NB4 (cell line): ENCODE results near the gene TTLL12.

Experiments
- POLR2A ChIP-seq: IDR thresholded peaks from 2 replicates; pipeline ENCODE4 v1.6.1; 2011; ENCODE audit warnings: mild to moderate bottlenecking; ENCODE audit not compliant: insufficient read length; ENCODE audit errors: extremely low read depth
- TF ChIP-seq, protein P1 (sequence below): IDR thresholded peaks from 2 replicates; pipeline ENCODE4 v1.6.1; 2011; ENCODE audit warnings: low read depth, low read length
- TF ChIP-seq, protein P2 (sequence below): IDR thresholded peaks from one replicate; pipeline ENCODE4 v1.5.1; 2012; ENCODE audit warnings: low read depth, low read length

DNA sequence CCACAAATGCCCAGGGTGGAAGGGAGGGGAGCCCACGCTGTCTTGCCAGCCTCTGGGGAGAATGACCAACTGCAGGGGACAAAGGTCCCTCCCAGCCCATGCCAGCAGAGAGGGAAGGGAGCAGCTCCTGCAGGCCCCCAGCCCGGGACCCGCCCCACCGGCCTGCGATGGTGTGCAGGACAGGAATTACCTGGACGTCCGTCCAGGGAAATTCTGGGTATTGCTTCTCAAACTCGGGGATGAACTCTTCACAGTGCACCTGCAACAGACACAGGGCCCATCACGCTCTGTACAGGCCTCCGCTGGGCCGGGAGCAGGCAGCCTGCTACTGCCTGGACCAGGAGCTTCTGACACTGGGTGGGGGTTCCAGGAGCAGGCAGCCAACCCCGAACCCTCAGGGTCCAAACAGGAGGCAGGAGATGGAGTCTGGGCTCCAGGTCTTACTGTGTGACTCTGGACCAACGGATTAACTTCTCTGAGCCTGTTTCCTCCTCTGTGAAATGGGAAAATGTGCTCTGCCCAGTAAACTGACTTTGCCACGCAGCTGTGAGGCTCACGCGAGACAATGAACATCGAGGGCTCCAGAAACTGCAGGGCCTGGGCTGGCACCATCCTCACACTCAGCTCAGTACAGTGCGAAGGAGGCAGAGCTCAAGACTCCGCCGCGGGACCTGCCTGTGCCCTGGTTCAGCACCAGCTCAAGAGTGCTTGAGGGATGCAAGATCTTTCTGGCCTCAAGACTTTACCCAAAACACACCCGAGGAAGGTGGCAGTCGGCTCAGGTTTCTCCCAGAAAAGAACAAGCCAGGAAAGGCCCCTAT is 17.4 kb downstream of the TTLL12 start:
- TF ChIP-seq, protein P1, sequence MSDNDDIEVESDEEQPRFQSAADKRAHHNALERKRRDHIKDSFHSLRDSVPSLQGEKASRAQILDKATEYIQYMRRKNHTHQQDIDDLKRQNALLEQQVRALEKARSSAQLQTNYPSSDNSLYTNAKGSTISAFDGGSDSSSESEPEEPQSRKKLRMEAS, result no peak
- no peak for TF ChIP-seq POLR2A
- TF ChIP-seq, protein P2, sequence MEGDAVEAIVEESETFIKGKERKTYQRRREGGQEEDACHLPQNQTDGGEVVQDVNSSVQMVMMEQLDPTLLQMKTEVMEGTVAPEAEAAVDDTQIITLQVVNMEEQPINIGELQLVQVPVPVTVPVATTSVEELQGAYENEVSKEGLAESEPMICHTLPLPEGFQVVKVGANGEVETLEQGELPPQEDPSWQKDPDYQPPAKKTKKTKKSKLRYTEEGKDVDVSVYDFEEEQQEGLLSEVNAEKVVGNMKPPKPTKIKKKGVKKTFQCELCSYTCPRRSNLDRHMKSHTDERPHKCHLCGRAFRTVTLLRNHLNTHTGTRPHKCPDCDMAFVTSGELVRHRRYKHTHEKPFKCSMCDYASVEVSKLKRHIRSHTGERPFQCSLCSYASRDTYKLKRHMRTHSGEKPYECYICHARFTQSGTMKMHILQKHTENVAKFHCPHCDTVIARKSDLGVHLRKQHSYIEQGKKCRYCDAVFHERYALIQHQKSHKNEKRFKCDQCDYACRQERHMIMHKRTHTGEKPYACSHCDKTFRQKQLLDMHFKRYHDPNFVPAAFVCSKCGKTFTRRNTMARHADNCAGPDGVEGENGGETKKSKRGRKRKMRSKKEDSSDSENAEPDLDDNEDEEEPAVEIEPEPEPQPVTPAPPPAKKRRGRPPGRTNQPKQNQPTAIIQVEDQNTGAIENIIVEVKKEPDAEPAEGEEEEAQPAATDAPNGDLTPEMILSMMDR, result no peak
